Stimulated activated CD4-positive, alpha-beta T cell treated with anti-CD3 and anti-CD28 coated beads, Interleukin-2, amount 100 ng/mL, for 4 hours (primary cell): ENCODE results near the gene POU6F2.
"Not testable (repeated sequence)": the region's sequence is repeated elsewhere in the genome, so short reads cannot be mapped to it uniquely, and the experiment has no call there.

Experiments
- DNase-seq: peaks from one replicate; pipeline ENCODE4 v3.0.0-alpha.2; 2020; ENCODE audit warnings: low read depth

Gene POU6F2

GRCh38 chr7:39355664-39356063 lies 378.0 kb downstream of the POU6F2 start:
- DNase-seq, result no peak

DNA sequence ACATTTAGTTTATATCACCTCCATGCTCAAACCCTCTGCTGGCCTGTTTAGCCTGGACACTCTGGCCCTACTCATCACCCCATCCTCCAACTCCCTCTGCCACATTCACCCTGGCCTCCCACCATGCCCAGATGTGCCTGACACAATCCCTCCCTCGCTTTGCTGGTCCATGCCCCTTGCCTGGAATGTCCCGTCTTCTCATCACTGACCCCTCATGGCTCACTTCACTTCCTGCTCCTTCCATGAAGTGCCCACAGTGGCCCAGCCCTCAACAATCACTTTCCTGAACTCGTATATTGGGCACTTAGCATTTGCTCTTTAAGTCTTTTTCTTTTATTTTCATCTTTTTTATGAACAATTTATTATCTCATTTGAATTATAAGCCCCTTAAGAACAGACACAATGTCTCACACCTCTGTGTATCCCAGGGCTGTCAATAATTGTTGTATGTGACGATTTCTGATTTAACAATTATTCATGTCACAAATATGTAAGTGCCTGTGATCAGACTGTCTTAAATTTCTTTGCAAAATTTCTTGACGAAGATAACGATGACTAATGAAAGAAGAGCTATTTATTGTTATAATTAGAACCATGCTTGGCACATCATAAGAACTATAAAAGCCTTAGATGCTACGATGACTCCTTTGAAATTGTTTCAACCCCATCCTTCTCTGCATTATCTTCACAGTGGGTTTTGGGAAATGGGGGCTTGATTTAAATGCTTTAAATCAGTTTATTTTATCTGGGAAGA lies 378.6 kb downstream of the POU6F2 start:
- DNase-seq, result no peak

- DNase-seq, result no peak
Observed at GRCh38 chr7:39357648-39358047, 379.9 kb downstream of the POU6F2 start.

DNA sequence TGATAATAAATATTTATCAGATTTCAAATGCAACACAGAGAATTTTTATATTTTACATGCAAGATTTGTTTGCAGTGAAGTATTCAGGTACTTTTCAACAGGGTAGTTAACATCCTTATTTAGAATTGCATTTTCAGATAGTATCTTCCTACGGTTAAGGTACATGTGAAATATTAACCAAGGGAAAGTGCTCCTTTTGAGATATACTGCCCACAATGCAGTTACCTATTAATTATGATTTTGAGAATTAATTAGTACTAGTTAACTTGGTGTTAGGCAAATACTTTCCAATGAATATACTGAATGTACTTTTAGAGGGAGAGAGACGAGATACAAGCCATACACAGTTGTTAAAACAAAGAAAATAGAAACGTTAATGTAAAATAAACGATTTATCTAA lies 382.3 kb downstream of the POU6F2 start:
- DNase-seq, result no peak

- DNase-seq, result no peak
Observed at GRCh38 chr7:39360766-39361165, 383.1 kb downstream of the POU6F2 start.

DNA sequence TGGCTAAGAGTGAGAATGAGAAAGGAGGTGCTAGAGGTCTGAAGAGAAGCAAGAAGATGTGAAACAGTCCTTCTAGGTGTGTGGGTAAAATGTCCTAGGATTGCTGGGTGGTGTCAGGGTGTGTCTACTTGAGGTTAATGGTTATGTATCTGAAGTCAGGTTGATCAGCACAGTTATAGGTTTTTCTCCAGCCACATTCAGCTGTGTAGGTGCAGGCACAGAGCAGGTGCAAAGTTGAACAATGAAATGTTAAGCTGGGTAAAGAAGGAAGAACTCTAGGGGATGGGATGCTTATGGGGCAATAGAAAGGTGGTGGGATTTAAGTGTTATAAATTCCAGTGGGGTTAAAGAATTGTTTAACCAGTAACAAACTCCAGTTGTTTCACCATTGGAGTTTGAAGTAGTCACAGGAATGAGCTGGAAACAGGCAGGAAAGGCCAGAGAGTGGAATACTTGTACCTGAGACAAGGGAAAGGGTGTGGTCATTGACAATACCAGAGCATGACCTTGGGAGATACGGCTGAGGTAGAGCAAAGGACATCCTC lies 388.1 kb downstream of the POU6F2 start:
- no peak for DNase-seq

- no peak for DNase-seq
Observed at GRCh38 chr7:39367451-39367850, 389.7 kb downstream of the POU6F2 start.

DNA sequence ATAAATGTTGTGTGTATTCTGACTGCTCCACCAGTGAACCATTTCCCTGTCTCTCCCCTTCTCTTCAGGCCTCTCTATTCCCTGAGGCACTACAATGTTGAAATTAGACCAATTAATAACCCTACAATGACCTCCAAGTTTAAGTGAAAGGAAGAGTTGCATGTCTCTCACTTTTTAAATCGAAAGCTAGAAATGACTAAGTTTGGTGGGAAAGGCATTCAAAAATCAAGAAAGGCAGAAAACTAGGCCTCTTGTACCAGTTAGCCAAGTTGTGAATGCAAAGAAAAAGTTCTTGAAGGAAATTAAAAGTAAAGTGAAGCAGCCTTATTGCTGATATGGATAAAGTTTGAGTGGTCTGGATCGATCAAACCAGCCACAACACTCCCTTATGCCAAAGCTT lies 390.2 kb downstream of the POU6F2 start:
- DNase-seq, result no peak

DNA sequence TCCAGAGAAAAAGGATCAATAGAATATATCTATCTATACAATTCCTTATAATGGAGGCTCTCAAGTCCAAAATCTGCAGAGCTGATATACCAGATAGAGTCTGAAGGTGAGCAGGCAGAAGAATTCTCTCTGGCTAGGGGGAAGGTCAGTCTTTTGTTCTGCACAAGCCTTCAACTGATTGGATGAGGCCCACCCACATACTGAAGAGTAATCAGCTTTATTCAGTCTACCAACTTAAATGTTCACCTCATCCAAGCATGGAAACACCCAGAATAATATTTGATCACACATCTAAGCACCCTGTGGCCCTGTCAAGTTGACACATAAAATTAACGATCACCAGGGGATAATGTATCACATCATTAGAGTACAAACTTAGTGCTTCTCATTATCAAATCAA lies 394.7 kb downstream of the POU6F2 start:
- no peak for DNase-seq

GRCh38 chr7:39374436-39375040 lies 396.8 kb downstream of the POU6F2 start:
- no peak for DNase-seq

GRCh38 chr7:39375047-39375873 lies 397.6 kb downstream of the POU6F2 start:
- no peak for DNase-seq

- DNase-seq, result no peak
Observed at GRCh38 chr7:39375874-39376190, 398.1 kb downstream of the POU6F2 start.

GRCh38 chr7:39376881-39377280 lies 399.2 kb downstream of the POU6F2 start:
- DNase-seq, result not testable (repeated sequence)

DNA sequence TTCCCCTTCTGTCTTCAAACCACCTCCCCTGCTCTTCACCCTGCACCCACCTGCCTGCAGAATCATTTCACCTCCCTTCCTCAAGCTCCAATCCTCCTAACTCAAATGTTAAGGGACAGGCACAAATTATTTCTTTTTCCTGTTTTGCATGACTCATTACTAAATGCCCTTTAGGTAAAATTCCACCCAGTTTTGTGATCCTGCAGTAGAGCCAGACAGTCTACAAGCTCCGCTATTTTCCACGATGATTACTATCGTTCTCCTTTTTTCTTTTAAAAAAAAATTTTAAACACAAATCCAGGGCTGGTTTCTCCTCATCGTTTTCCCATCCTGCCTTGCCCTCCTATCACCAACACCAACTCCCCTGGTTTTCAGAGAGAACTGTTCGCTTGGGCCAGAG lies 401.7 kb downstream of the POU6F2 start:
- DNase-seq, result no peak

DNA sequence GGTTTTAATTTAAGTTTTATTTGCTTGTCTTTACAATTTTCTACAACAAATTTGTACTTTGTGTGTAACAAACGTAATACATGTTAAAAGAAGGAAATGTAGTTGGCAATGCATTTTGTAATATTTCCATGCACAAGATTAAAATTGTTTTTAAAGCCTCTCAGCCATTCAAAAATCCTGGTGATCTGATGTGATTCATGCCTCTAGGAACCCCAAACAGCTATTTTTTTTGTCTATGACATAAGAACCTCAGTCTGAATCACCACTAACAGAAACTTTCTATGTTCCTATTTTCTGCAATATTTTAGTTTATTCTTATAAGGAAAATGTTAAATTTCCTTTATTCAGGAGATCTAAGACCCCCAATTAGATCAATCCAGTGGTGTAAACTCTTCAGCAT lies 405.4 kb downstream of the POU6F2 start:
- DNase-seq, result no peak

GRCh38 chr7:39384386-39384785 lies 406.7 kb downstream of the POU6F2 start:
- no peak for DNase-seq

DNA sequence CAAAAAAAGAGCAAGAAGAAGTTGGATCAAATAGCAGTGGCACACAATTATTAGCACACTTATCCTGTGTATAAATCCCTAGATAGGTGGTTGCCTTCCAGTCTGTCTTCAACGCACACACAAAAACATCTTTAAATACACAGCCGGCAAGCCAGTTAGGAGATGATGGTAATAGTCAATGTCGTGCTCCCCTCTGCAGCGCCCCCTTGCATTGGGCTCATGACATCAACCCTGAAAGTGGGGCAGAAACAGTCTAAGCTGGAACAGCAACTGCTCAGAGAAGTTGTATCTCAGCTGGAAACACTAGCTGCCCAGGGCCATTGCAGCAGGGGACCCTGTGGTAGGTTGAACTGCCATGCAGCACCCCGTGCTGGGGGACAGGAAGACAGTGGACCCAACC lies 409.0 kb downstream of the POU6F2 start:
- DNase-seq, result no peak

DNA sequence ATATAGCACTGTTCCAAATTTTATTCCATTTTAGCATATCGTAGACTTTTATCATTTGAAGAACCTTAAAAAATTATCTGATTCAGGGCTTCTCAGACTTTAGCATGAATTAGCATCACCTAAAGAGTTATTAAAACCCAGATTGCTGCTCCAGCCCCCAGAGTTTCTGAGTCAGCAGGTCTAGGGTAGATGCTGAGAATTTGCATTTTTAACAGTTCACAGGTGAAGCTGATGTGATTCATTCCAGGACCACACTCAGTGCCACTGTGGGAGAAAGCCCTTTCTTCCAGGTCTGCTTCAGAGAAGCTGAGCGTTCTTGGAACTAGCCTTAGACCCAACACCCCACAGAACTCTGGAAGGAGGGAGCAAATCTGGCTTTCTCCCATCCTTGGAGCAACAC lies 414.4 kb downstream of the POU6F2 start:
- DNase-seq, result no peak

DNA sequence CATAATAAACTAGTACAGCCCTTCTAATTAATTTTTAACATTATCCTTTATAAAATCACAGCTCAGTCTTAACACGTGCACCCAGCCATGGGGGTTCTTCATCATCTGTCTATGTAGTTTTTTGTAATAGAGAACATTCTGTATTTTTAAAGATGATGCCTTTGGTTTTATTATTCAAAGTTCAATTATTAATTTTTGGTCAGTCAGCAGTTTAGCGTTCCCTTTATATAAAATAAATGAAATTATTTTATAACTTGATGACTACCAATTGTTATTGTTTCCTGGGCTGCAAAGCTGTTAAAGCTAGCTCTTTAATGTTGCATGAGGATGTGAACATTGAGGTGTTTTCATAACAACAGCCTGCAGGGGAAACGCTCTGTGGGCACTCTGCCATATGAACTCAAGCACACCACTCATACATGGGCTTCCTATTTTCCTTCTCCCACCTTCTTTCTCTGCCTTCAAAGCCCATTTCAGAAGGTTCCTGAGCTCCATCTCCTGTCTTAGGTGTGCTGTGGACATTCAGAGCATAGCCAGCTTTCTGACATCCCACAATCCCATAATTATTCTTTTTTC lies 416.5 kb downstream of the POU6F2 start:
- DNase-seq, result no peak

DNA sequence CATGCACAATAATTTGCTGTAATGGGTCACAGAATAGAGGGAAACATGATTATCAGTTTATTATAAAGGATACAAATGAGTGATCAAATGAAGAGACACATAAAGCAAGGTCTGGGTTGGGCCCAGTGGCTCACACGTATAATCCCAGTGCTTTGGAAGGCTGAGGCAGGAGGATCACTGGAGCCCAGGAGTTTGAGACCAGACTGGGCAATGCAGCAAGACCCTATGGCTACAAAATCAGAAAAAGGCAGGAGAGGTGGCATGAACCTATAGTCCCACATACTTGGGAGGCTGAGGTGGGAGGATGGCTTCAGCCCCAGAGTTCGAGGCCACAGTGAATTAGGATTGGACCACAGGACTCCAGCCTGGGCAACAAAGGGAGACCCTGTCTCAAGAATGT lies 421.7 kb downstream of the POU6F2 start:
- DNase-seq, result no peak

DNA sequence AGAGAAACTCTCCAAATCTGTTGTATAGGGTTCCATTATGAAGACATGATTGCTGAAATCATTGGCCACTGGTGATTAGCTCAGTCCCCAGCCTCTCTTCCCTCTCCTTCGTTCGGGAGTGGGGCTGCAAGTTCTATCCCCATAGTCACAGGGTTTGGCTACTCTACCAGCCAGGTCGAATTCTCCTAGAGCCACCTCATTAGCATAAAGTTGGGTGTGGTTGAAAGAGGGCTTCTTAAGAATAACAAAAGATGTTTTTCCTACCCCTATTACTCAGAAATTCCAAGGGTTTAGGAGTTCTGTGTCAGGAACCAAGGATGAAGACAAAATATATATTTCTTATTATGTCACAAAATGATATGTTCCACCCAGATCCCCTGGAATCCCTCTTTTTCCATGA lies 422.3 kb downstream of the POU6F2 start:
- no peak for DNase-seq

DNA sequence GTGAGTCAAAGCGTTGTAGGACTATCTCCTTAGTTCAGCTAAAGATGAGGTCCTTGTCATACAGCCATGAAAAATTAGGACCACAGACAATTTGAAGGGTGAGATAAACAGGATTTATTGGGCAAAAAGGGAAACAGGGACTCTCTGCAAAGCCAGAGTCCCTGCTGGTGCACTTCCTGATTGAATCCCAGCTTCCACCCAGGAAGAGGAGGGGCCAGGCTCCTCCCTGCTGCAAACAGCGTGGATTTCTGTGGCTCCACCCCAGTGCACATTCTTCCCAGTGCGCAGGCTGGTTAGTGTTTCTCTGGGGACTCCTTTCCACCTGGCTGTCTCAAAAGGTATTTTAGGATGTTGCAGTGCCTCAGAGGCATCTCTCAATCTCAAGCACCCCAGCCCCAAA lies 423.1 kb downstream of the POU6F2 start:
- DNase-seq, result no peak

DNA sequence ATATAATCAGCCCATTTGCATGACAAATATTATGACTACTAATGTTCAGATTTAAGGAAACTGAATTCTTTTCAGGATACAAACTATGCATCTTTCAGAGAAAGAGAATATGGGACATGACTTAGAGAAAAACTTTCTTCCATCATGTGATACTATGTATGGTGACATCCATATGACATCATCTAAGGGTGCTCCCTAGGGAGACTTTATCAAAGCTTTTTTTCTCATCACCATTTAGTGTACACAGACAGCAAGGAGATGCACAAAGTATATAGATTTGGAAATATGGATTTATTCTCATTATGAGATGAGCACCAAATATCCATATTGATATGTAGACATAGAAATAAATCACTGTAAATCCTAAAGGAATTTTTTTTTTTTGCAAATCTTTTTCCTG lies 424.3 kb downstream of the POU6F2 start:
- DNase-seq, result no peak
